ENCODE measurements around the gene DUSP23. TPM values are rescaled to one million over a fixed set of nuclear protein-coding genes. Genes with fewer than 3 reads are reported as not detected.
A peak's percentile ranks its signal among the peaks of the same experiment; 100 is the strongest.

The DUSP23 gene
- total and polyA plus RNA-seq, 2 donors (not counting 3 experiments of a cell fraction or from before 2014, with no cell fraction given): 82.5 to 197 TPM

DNA sequence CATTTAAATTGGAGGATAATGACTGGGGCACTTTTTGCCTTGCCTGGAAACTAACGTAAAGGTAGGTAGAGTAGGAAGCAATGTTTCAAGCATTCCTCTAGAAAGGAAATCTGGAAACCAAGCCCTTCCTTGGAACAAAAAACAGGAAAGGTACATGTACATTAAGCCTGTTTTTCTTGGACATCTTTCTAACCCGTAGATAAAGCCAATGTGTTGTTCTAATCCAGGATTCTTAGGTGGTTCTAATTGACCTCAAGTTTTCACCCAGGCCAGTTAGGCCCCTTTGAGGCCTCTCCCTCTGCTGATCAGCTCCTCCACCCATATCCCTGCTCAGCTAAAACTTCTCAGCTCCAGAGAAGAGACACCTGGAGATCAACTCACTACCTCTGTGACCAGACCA, 6.3 kb upstream of the DUSP23 start:
- Histone ChIP-seq H3K9me3 (replicated peaks; ENCODE audit: control insufficient read depth, insufficient read depth, low read length) (no peaks in the 10 kb centered on the region), H3K79me2 (ENCODE audit: control insufficient read depth, insufficient read depth, low read length) (no peaks in the 10 kb centered on the region), H3K4me3 (replicated peaks in 1 of 3; ENCODE audit: insufficient read depth in 1 of 3, low read depth in 1 of 3, low read length in 3 of 3) (no peak overlapping the region), H3K4me2 (ENCODE audit: insufficient read depth, low read length) (peak overlapping the region; percentile 63), H3K9me1 (replicated peaks; ENCODE audit: control insufficient read depth, extremely low read depth, insufficient read depth, low read length) (no peaks in the 10 kb centered on the region), H3K27ac (ENCODE audit: insufficient read depth, low read depth, low read length) (peak overlapping the region; percentile 50), H3K36me3 (ENCODE audit: control insufficient read depth in 2 of 2, extremely low read depth in 1 of 2, insufficient read depth in 2 of 2, low read length in 2 of 2) (no peaks in the 10 kb centered on the region), H3K9ac (replicated peaks; ENCODE audit: extremely low read depth, insufficient read depth, low read length) (peak overlapping the region; percentile 21), H4K20me1 (replicated peaks; ENCODE audit: control insufficient read depth, extremely low read depth, insufficient read depth, low read length) (no peaks in the 10 kb centered on the region), H2AFZ (ENCODE audit: low read depth, low read length) (peak overlapping the region; percentile 26), H3K27me3 (ENCODE audit: control insufficient read depth in 2 of 2, insufficient read depth in 2 of 2, low read length in 2 of 2) (no peaks in the 10 kb centered on the region), H3K4me1 (ENCODE audit: control insufficient read depth, extremely low read depth, insufficient read depth, low read length) (peaks cover 42% of the 10 kb centered on the region)
- BruUV-seq (replicated peaks): no TSS peak
- intact Hi-C loops (cut with micrococcal nuclease) (loop anchor here (1.0 kb wide), 2 partner anchors 176 to 301 kb away; no protein-coding TSS in a partner anchor), dilution Hi-C loops (cut with MboI; ENCODE audit: extremely low pct_ligation_motif_present, low sequenced_read_pairs) (no loop called here)
- FAIRE-seq: peak; percentile 84
- peak; percentile 51 for DNase-seq (ENCODE audit: low read depth, low spot score)
- TF ChIP-seq POLR2A (IDR thresholded peaks at IDR 0.05; ENCODE audit: low read depth, low read length): peak; percentile 52
- TF ChIP-seq POLR2AphosphoS5 (IDR thresholded peaks at IDR 0.05; ENCODE audit: insufficient read depth, low read depth, low read length): peak; percentile 71
- TF ChIP-seq GATA2 (IDR thresholded peaks at IDR 0.05; ENCODE audit: insufficient read depth, insufficient read length, low read depth, low read length): peak; percentile 79
- TF ChIP-seq FOS (IDR thresholded peaks at IDR 0.05; ENCODE audit: borderline replicate concordance, insufficient read depth, low read length): no peak
- ChIA-PET POLR2A (no interaction called here), CTCF (interaction anchor here (0.8 to 4.4 kb wide), 9 partner anchors 16 to 613 kb away, joined by 3 to 61 read pairs (median 12); no protein-coding TSS in a partner anchor)

DNA sequence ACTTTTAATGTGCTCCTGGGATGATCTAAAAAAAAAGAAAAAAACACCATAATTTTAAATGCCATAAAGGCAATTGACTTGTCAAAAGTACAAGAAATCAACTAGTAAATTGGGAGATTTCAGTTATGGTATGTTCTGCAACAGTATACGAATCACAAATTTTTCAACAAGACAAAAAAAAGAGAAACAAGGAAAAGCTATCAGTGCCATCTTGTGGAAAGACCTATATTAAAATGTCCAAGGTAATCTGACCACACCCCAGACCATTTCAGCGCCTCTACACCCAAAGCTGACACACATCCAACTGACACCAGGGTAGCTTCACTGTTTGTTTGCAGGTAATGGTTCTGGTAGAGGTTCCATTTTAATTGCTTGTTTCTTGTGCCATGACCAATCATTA, 5.0 kb upstream of the DUSP23 start:
- no TSS peak for BruUV-seq (replicated peaks)
- no peaks in the 10 kb centered on the region for H3K27me3 ChIP-seq (ENCODE audit: control insufficient read depth in 2 of 2, insufficient read depth in 2 of 2, low read length in 2 of 2)

More for the DNA sequence above, 5.0 kb upstream of the DUSP23 start:
- Histone ChIP-seq H3K27ac (ENCODE audit: insufficient read depth, low read depth, low read length) (peak overlapping the region; percentile 9), H3K79me2 (ENCODE audit: control insufficient read depth, insufficient read depth, low read length) (no peaks in the 10 kb centered on the region), H3K9me1 (replicated peaks; ENCODE audit: control insufficient read depth, extremely low read depth, insufficient read depth, low read length) (no peaks in the 10 kb centered on the region), H3K9ac (replicated peaks; ENCODE audit: extremely low read depth, insufficient read depth, low read length) (no peak overlapping the region), H3K36me3 (ENCODE audit: control insufficient read depth in 2 of 2, extremely low read depth in 1 of 2, insufficient read depth in 2 of 2, low read length in 2 of 2) (no peaks in the 10 kb centered on the region), H3K4me3 (replicated peaks in 1 of 3; ENCODE audit: insufficient read depth in 1 of 3, low read depth in 1 of 3, low read length in 3 of 3) (no peak overlapping the region), H3K4me2 (ENCODE audit: insufficient read depth, low read length) (no peak overlapping the region), H4K20me1 (replicated peaks; ENCODE audit: control insufficient read depth, extremely low read depth, insufficient read depth, low read length) (no peaks in the 10 kb centered on the region), H3K9me3 (replicated peaks; ENCODE audit: control insufficient read depth, insufficient read depth, low read length) (no peaks in the 10 kb centered on the region), H2AFZ (ENCODE audit: low read depth, low read length) (no peak overlapping the region), H3K4me1 (ENCODE audit: control insufficient read depth, extremely low read depth, insufficient read depth, low read length) (peaks cover 53% of the 10 kb centered on the region)
- POLR2A ChIA-PET: no interaction called here
- TF ChIP-seq MYC (IDR thresholded peaks at IDR 0.05; ENCODE audit: low read depth, low read length) (no peak), POLR2A (IDR thresholded peaks at IDR 0.05; ENCODE audit: low read depth, low read length) (peak; percentile 49)
- DNase-seq (ENCODE audit: low read depth, low spot score) (peak; percentile 46), FAIRE-seq (peak; percentile 80)
- intact Hi-C loops (cut with micrococcal nuclease): loop anchor here (1.0 to 5.0 kb wide), 3 partner anchors 283 to 614 kb away; no protein-coding TSS in a partner anchor
- CTCF ChIA-PET: interaction anchor here (0.7 to 4.4 kb wide), 22 partner anchors 13 to 643 kb away, joined by 3 to 61 read pairs (median 4); no protein-coding TSS in a partner anchor
- dilution Hi-C loops (cut with MboI; ENCODE audit: extremely low pct_ligation_motif_present, low sequenced_read_pairs): loop anchor here (25.0 kb wide), 1 partner anchor 288 kb away; no protein-coding TSS in a partner anchor
